Ovary (tissue), 9 donors: Measurements from ENCODE around the gene NR1D2. TPM values are rescaled to one million over a fixed set of nuclear protein-coding genes. Genes with fewer than 3 reads are reported as not detected.
A peak's percentile ranks its signal among the peaks of the same experiment; 100 is the strongest.
"Not testable (repeated sequence)": the region's sequence is repeated elsewhere in the genome, so short reads cannot be mapped to it uniquely, and the experiment has no call there.

Experiments
- DNase-seq, 5 donors: peaks; one replicate each; pipeline ENCODE4 v3.0.0-alpha.2; 2019 to 2020
- H3K27ac ChIP-seq, 2 donors: fragments of 200-600 bp; one replicate each; pipeline versions ENCODE4 v1.5.1 to v1.8.0; 2019 to 2022
- H3K27me3 ChIP-seq: fragments of 200-600 bp; one replicate; pipeline ENCODE4 v1.8.0; 2022
- H3K36me3 ChIP-seq: fragments of 200-600 bp; sonication (generic); one replicate; pipeline ENCODE4 v1.5.1; 2019
- H3K4me1 ChIP-seq: one replicate; pipeline ENCODE4 v1.8.1; 2013; ENCODE audit warnings: mild to moderate bottlenecking, moderate library complexity; ENCODE audit not compliant: insufficient read depth
- H3K4me3 ChIP-seq: fragments of 200-600 bp; sonication (generic); one replicate; pipeline ENCODE4 v1.5.1; 2017
- H3K9me3 ChIP-seq, 2 donors: fragments of 200-600 bp in 1 of 2; sonication (generic) in 1 of 2; one replicate each; pipeline versions ENCODE4 v1.5.1 to v1.8.1; 2013 to 2019; ENCODE audit warnings: mild to moderate bottlenecking in 1 of 2, moderate library complexity in 1 of 2
- CTCF ChIP-seq, 3 donors: fragments of 450-650 bp in 2 of 3; fragments of 200-600 bp in 1 of 3; IDR thresholded peaks; one replicate each; pipeline versions ENCODE4 v1.5.1 to v1.8.0; 2016 to 2022; ENCODE audit warnings: antibody characterized with exemption in 3 of 3, mild to moderate bottlenecking in 1 of 3
- EP300 ChIP-seq: sonication (generic); formaldehyde crosslinking; IDR thresholded peaks from one replicate; pipeline ENCODE4 v1.6.1; 2017; ENCODE audit warnings: antibody characterized with exemption
- POLR2A ChIP-seq: fragments of 450-650 bp; IDR thresholded peaks from one replicate; pipeline ENCODE4 v1.6.1; 2017; ENCODE audit warnings: antibody characterized with exemption, mild to moderate bottlenecking, moderate library complexity
- WGBS, 3 donors: extraction: QIAGEN DNeasy Blood & Tissue Kit in 1 of 3; methylation state at CpG; one replicate each; pipeline versions ENCODE4 v1.1.5 to v1.1.7; 2013 to 2017; 5-methylcytosine and 5-hydroxymethylcytosine counted together
- intact Hi-C, 4 donors: fragments of 100-400 bp; cut with DNase I; formaldehyde crosslinking; loops; one replicate each; pipeline versions ENCODE4 v1.11.0 to v1.15.1; 2022 to 2023
- polyA plus RNA-seq, 2 donors: library from polyadenylated mRNA; stranded (reverse); fragments of 200-250 nt in 1 of 2; fragments of 350-450 nt in 1 of 2; fragmentation: Illumina TruSeq in 1 of 2; extraction: RNeasy Lipid Tissue Mini Kit (QIAGEN cat#74804) in 1 of 2; gene quantifications; one replicate each; pipeline ENCODE4 v1.2.3, GENCODE V29; 2013 to 2014
- total RNA-seq, 7 donors: library from RNA; depleted of rRNA in 2 of 7; stranded (reverse); fragments of >200 nt in 2 of 7; fragmentation: NEBNext Ultra II Directional in 3 of 7; extraction: Animal tissue kit (Norgen Biotek cat#: 25700) in 3 of 7; gene quantifications; one replicate each; pipeline versions ENCODE4 v1.1.0 to v1.2.4, GENCODE V29; 2016 to 2023
- donor health status: DM: no; HTN: no; CAD: no; lungs with moderate emphysema.
- donor health status: DM: no; HTN: no; CAD: no.
- donor health status: Bipolar disorder and iron deficiency.
- donor health status: DM: yes; HTN: yes; CAD: no.
- donor health status: DM: no; HTN: no; CAD: no.
- donor health status: DM: yes; HTN: yes; CAD: no.

The NR1D2 gene
- total and polyA plus RNA-seq, 9 donors, result 26.9 to 74.3 (median 34.4) TPM

DNA sequence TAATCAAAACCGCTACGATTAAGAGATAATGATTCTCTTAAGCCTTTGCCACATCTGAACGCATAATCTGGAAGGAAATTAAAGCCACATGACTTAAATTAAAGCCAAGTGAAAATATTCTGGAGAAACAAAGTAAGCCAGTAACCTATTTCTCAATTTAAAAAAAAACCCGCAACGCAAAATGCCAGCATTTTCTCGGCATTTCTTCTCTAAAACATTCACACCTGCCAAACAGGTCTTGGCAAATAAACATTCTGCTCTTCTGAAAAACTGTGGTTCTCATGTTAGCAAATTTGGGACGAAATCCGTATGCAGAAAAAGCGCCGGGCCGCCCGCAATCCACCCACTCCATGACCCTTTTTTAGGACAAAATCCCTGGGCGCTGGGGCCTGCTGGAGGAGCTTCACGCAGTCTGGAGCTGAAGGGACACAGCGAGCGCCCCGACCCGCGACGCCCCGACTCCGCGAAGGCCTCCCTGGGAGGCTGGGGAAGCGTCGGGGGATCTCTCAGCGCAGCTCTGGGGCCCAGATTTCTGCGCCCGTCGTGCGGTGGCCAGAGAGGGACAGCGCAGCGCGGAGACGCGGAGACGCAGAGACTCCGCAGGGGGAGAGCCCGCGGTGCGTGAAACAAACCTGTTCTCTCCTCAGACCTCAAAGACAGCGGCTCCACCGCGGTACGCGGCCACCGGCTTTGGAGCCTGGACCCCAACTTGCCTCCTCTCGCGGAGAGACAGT, 28.8 kb upstream of the NR1D2 start:
- H3K27ac ChIP-seq, result peak overlapping the region; percentile 78 to 88
- no peaks in the 10 kb centered on the region for H3K9me3 ChIP-seq
- peaks cover 4% of the 10 kb centered on the region for H3K4me1 ChIP-seq
- H3K36me3 ChIP-seq, result no peaks in the 10 kb centered on the region
- TF ChIP-seq POLR2A (no peak), EP300 (no peak), CTCF (IDR thresholded peaks at IDR 0.05) (no peak)
- H3K4me3 ChIP-seq, result peak overlapping the region; percentile 94
- no peak for DNase-seq
- no peaks in the 10 kb centered on the region for H3K27me3 ChIP-seq
- intact Hi-C loops, result loop anchor here in 2 of 4 donors (2.0 kb wide), 1 partner anchor 28 kb away; the partner anchor contains the start of gene NR1D2 (in 2 of the 2)
- 1% methylated on average over 46 to 48 of the region's 48 CpGs for WGBS, 3 donors

- peak within 1 kb of the TSS; percentile 94 for H3K4me3 ChIP-seq
- no peaks in the 10 kb centered on the region for H3K9me3 ChIP-seq
- TF ChIP-seq CTCF (IDR thresholded peaks at IDR 0.05), result peak; percentile 58 to 95 (median 92)
- peak; percentile 3 for TF ChIP-seq EP300
- TF ChIP-seq POLR2A, result peak; percentile 99
- H3K36me3 ChIP-seq, result no peaks in the 10 kb centered on the region
- H3K27ac ChIP-seq, result peak within 1 kb of the TSS; percentile 78 to 88
- no peaks in the 10 kb centered on the region for H3K27me3 ChIP-seq
- intact Hi-C loops, result loop anchor here in 2 of 4 donors (2.0 kb wide), 1 partner anchor 28 kb away; the partner anchor contains the start of gene NR1D2 (in 2 of the 2)
- DNase-seq, result peak; percentile 97 to 98 (median 98)
- H3K4me1 ChIP-seq, result peaks cover 4% of the 10 kb centered on the region
- 0 to 1% (median 0%) methylated on average over 61 to 64 of the region's 64 CpGs for WGBS, 3 donors
Measured at GRCh38 chr3:23916886-23917678, 28.0 kb upstream of the NR1D2 start, which contains the start of the genes NKIRAS1 and RPL15. Gene NKIRAS1 (minus strand): TSS chr3:23916990. CDS start chr3:23910904, 6,086 bp downstream. Gene RPL15 (plus strand): TSS chr3:23917132. CDS start chr3:23917860, 728 bp downstream.

DNA sequence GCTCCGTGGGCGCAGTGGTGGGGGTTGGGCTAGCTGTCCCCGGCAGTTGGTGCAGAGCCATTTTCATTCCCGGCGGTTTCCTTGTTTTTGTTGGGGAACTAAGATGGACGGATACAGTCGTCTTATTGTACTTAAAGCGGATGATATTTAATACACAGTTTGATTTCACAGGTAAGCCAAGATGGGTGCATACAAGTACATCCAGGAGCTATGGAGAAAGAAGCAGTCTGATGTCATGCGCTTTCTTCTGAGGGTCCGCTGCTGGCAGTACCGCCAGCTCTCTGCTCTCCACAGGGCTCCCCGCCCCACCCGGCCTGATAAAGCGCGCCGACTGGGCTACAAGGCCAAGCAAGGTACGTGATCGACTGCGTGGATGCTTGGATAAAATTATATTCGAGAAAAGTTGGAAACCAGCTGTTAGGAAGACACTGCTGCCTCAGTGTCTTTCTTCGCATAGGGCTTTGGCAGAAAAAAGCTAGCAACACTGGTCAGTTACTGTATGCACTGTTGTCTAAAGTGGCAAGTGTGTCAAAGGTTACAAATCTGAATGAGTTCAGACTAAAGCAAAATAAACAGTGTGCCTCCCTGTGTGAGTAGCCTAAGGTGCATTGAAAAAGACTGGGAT, 27.3 kb upstream of the NR1D2 start:
- H3K4me3 ChIP-seq, result peak overlapping the region; percentile 94
- not testable (repeated sequence) for H3K36me3 ChIP-seq, H3K27me3 ChIP-seq, DNase-seq, H3K9me3 ChIP-seq, H3K4me1 ChIP-seq
- 0 to 2% (median 0%) methylated on average over 21 of the region's 21 CpGs for WGBS, 3 donors
- peak overlapping the region; percentile 68 to 88 for H3K27ac ChIP-seq
- intact Hi-C loops, result loop anchor here in 3 of 4 donors (2.0 kb wide), 2 partner anchors 27 to 29 kb away; partner anchors contain the start of gene NR1D2 (in 2 of the 3)

DNA sequence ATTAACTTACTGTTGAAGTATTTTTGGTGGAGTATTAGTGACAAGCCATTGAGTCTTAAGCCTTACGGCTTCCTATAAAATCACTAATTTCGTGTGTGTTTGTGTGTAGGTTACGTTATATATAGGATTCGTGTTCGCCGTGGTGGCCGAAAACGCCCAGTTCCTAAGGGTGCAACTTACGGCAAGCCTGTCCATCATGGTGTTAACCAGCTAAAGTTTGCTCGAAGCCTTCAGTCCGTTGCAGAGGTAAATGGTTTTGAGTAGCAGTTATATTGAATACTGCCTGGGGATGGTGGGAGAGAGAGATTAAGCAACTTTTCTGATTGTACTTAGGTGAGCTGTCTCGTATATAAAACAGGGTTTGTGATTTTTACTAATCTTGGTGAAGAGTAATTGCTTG, 26.8 kb upstream of the NR1D2 start:
- H3K36me3 ChIP-seq, H3K4me1 ChIP-seq, H3K27me3 ChIP-seq, H3K9me3 ChIP-seq, DNase-seq: not testable (repeated sequence)
- intact Hi-C loops, result loop anchor here in 1 of 4 donors (2.0 kb wide), 1 partner anchor 28 kb away; no protein-coding TSS in a partner anchor
- 10 to 26% (median 14%) methylated on average over 12 of the region's 12 CpGs for WGBS, 3 donors
- Histone ChIP-seq H3K4me3 (peak overlapping the region; percentile 94), H3K27ac (peak overlapping the region; percentile 68 to 88)

DNA sequence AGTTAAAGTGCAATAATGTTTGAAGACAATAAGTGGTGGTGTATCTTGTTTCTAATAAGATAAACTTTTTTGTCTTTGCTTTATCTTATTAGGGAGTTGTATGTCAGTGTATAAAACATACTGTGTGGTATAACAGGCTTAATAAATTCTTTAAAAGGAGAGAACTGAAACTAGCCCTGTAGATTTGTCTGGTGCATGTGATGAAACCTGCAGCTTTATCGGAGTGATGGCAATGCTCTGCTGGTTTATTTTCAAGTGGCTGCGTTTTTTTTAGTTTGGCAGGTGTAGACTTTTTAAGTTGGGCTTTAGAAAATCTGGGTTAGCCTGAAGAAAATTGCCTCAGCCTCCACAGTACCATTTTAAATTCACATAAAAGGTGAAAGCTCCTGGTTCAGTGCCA, 25.5 kb upstream of the NR1D2 start:
- TF ChIP-seq POLR2A, result no peak
- TF ChIP-seq EP300, result no peak
- TF ChIP-seq CTCF (IDR thresholded peaks at IDR 0.05), result no peak
- Histone ChIP-seq H3K9me3 (no peaks in the 10 kb centered on the region), H3K4me3 (no peak overlapping the region), H3K27me3 (no peaks in the 10 kb centered on the region), H3K4me1 (peaks cover 4% of the 10 kb centered on the region), H3K27ac (no peak overlapping the region), H3K36me3 (no peaks in the 10 kb centered on the region)
- intact Hi-C loops, result loop anchor here in 1 of 4 donors (2.0 kb wide), 1 partner anchor 27 kb away; no protein-coding TSS in a partner anchor
- no peak for DNase-seq
- whole genome bisulfite sequencing, 3 donors, result 66 to 82% (median 69%) methylated on average over 2 of the region's 2 CpGs
